Astrocyte (in vitro differentiated cells and primary cell): ENCODE data around the gene ARPP19.

Experiments
- CTCF ChIP-seq: IDR thresholded peaks from 2 replicates; pipeline ENCODE4 v1.5.1; 2011; ENCODE audit warnings: low read depth, mild to moderate bottlenecking, inconsistent platforms, low read length, moderate library complexity; ENCODE audit not compliant: insufficient read depth
- EZH2 ChIP-seq: IDR thresholded peaks from 2 replicates; pipeline ENCODE4 v1.6.1; 2012; ENCODE audit warnings: mild to moderate bottlenecking, low read length, inconsistent platforms; ENCODE audit not compliant: insufficient read depth

- TF ChIP-seq CTCF = no peak
- TF ChIP-seq EZH2 = no peak
Observed at GRCh38 chr15:52514482-52514881, 54.3 kb downstream of the ARPP19 start.
